CD4-positive, alpha-beta T cell (primary cell): ENCODE measurements around the gene TOMM7. TPM values are rescaled to one million over a fixed set of nuclear protein-coding genes. Genes with fewer than 3 reads are reported as not detected.

Source experiments
- ATAC-seq: fragments of 200-7000 bp; cut with Tn5 transposase; one replicate; pipeline ENCODE4 v1.10.0; 2022; ENCODE audit warnings: mild to moderate bottlenecking; ENCODE audit not compliant: poor library complexity
- CTCF ChIA-PET: fragments of 350-600 bp; sonication (Branson Sonifier 250); formaldehyde crosslinking; loops from one replicate; lab custom pipeline; 2021; ENCODE audit warnings: antibody characterized with exemption, inconsistent platforms; lab: Charles Lee
- POLR2A ChIA-PET: fragments of 350-600 bp; sonication (Branson Sonifier 250); formaldehyde crosslinking; loops from one replicate; lab custom pipeline; 2021; ENCODE audit warnings: antibody characterized with exemption, inconsistent platforms; lab: Charles Lee
- DNase-seq, 14 experiments: peaks; one replicate each; pipeline ENCODE4 v3.0.0-alpha.2; 2013 to 2020; ENCODE audit warnings: mixed read lengths in 2 of 14
- H3K27ac ChIP-seq, 2 donors: one replicate each; pipeline versions ENCODE4 v1.5.1 to v1.7.0; 2013; ENCODE audit warnings: low read length in 2 of 2, low read depth in 1 of 2, mild to moderate bottlenecking in 1 of 2
- H3K27me3 ChIP-seq, 2 experiments: 1 replicate in 1 of 2; 2 replicates in 1 of 2; pipeline versions ENCODE4 v1.6.1 to v1.7.0; 2013; ENCODE audit warnings: low read length in 2 of 2, control low read depth in 1 of 2, mild to moderate bottlenecking in 1 of 2, moderate library complexity in 1 of 2; ENCODE audit not compliant: insufficient read depth in 2 of 2, control insufficient read depth in 1 of 2
- H3K36me3 ChIP-seq: one replicate; pipeline ENCODE4 v1.6.1; 2013; ENCODE audit warnings: low read length, control low read depth; ENCODE audit not compliant: insufficient read depth
- H3K4me1 ChIP-seq: one replicate; pipeline ENCODE4 v1.6.1; 2013; ENCODE audit warnings: low read length, control low read depth; ENCODE audit not compliant: insufficient read depth
- H3K4me3 ChIP-seq: one replicate; pipeline ENCODE4 v1.5.1; 2013; ENCODE audit warnings: mild to moderate bottlenecking, low read length, moderate library complexity
- H3K9me3 ChIP-seq, 2 experiments: 1 replicate in 1 of 2; 2 replicates in 1 of 2; pipeline versions ENCODE4 v1.6.1 to v1.7.0; 2013; ENCODE audit warnings: low read length in 2 of 2, mild to moderate bottlenecking in 2 of 2, control low read depth in 1 of 2, moderate library complexity in 1 of 2; ENCODE audit not compliant: control insufficient read depth in 1 of 2, insufficient read depth in 1 of 2
- H3K27ac Mint-ChIP-seq: one replicate; pipeline ENCODE4 v1.8.0; 2020; ENCODE audit warnings: mixed read lengths
- H3K27me3 Mint-ChIP-seq: one replicate; pipeline ENCODE4 v1.8.0; 2021; ENCODE audit warnings: mixed read lengths
- H3K36me3 Mint-ChIP-seq: one replicate; pipeline ENCODE4 v1.8.0; 2021; ENCODE audit warnings: low read depth, mixed read lengths
- H3K4me1 Mint-ChIP-seq: one replicate; pipeline ENCODE4 v1.8.0; 2021; ENCODE audit warnings: low read depth, mixed read lengths
- H3K4me3 Mint-ChIP-seq: one replicate; pipeline ENCODE4 v1.8.0; 2020; ENCODE audit warnings: mild to moderate bottlenecking, mixed read lengths
- H3K9me3 Mint-ChIP-seq: one replicate; pipeline ENCODE4 v1.8.0; 2020; ENCODE audit warnings: mixed read lengths
- CTCF ChIP-seq: fragments of 200-600 bp; IDR thresholded peaks from one replicate; pipeline ENCODE4 v1.8.0; 2022; ENCODE audit warnings: antibody characterized with exemption, mild to moderate bottlenecking
- intact Hi-C, 2 experiments: fragments of 100-400 bp; cut with DNase I in 1 of 2; cut with micrococcal nuclease in 1 of 2; formaldehyde crosslinking; loops; one replicate each; pipeline versions ENCODE4 v1.15.1 to v1.9.0; 2023 to 2025; cut with DNase I, micrococcal nuclease
- total RNA-seq, 174 experiments: library from RNA in 2 of 174; stranded (reverse) in 2 of 174; gene quantifications; one replicate each; pipeline ENCODE4 v1.2.3 and lab custom pipeline; 2021 to 2026

The TOMM7 gene
- total RNA-seq, 2 experiments from 2014 or later, result 503 to 549 TPM

- Mint-ChIP-seq H3K27me3 (no peaks in the 10 kb centered on the region), H3K4me3 (peak overlapping the region; percentile 97), H3K36me3 (peaks cover 38% of the 10 kb centered on the region), H3K4me1 (peaks cover 33% of the 10 kb centered on the region), H3K27ac (peak overlapping the region; percentile 92), H3K9me3 (no peaks in the 10 kb centered on the region)
- peaks cover 21% of the 10 kb centered on the region for H3K4me1 ChIP-seq
- POLR2A ChIA-PET, result interaction anchor here (0.9 kb wide), 1 partner anchor 158 kb away, joined by 3 read pairs; no protein-coding TSS in a partner anchor
- TF ChIP-seq CTCF, result no peak
- H3K27ac ChIP-seq, result no peak overlapping the region
- H3K4me3 ChIP-seq, result peak overlapping the region; percentile 97
- H3K9me3 ChIP-seq, result no peaks in the 10 kb centered on the region
- CTCF ChIA-PET, result interaction anchor here (0.6 to 1.4 kb wide), 4 partner anchors 16 to 201 kb away, joined by 3 to 5 read pairs (median 4); partner anchors contain the start of gene TOMM7
- DNase-seq (no peak), ATAC-seq (peak; percentile 8)
- H3K36me3 ChIP-seq, result peaks cover 12% of the 10 kb centered on the region
- intact Hi-C loops, result loop anchor here (2.0 to 10.0 kb wide), 4 partner anchors 32 to 440 kb away; partner anchors contain the start of genes TOMM7 (in 2 of the 2), MALSU1 (in 1 of the 2) and NUP42 (in 1 of the 2)
- no peaks in the 10 kb centered on the region for H3K27me3 ChIP-seq
These were observed 32.4 kb upstream of the TOMM7 start for GRCh38 chr7:22855049-22855392.

DNA sequence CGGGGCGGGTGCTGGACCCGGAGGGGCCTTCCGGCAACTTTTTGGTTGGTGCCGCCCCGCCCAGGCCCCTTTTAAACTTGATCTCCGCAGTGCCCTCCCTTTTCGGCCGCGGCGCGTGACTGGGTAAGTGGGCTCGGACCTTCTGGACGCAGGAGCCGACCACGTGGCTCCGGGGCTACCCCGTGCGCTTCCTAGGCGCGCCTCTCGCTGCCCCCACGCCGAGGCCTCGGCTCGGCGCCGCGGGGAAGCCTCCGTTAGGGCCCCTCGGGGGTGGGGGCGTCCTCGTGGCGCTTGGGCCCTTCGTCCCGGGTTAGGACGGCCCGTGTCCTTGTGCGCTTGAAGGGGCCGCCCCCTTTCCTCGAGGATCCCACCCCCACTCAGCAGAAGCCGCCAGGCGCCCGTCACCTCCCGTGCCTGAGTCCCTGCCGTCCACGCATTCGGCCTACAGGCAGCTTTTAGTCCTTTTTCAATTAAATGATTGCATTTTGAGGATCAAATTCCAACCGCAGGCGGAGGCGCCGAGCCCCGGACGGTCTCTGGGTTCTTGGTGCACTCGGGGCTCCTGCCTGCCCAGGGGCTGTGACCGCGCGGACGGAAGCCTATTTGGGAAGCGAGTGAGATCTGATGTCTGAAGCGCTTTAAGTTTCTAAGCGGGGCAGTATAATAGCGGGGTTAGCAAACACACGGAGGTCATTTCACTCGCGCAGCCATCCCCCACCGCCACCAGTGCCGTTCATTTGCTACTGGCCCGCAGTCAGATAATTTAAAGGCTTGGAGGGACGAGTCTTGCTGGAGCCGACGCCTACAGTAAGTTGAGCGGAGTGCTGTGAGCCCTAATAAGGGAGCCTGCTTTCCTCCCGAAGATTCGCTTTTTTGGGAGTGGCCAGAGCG, 31.8 kb upstream of the TOMM7 start:
- POLR2A ChIA-PET, result interaction anchor here (0.9 kb wide), 1 partner anchor 158 kb away, joined by 3 read pairs; no protein-coding TSS in a partner anchor
- Histone ChIP-seq H3K27me3 (no peaks in the 10 kb centered on the region), H3K36me3 (peaks cover 12% of the 10 kb centered on the region), H3K4me1 (peaks cover 21% of the 10 kb centered on the region), H3K9me3 (no peaks in the 10 kb centered on the region), H3K27ac (peak overlapping the region; percentile 69 to 75), H3K4me3 (peak overlapping the region; percentile 97)
- Mint-ChIP-seq H3K4me3 (peak overlapping the region; percentile 97), H3K27me3 (peaks cover 3% of the 10 kb centered on the region), H3K27ac (peak overlapping the region; percentile 92), H3K36me3 (peaks cover 33% of the 10 kb centered on the region), H3K4me1 (peaks cover 30% of the 10 kb centered on the region), H3K9me3 (no peaks in the 10 kb centered on the region)
- DNase-seq (peak; percentile 30 to 90 (median 68)), ATAC-seq (peak; percentile 21)
- TF ChIP-seq CTCF, result peak; percentile 71
- CTCF ChIA-PET, result interaction anchor here (1.0 kb wide), 2 partner anchors 158 to 201 kb away, joined by 3 to 5 read pairs; no protein-coding TSS in a partner anchor
- intact Hi-C loops, result loop anchor here (1.0 to 10.0 kb wide), 6 partner anchors 32 to 440 kb away; partner anchors contain the start of genes TOMM7 (in 2 of the 2), HYCC1 (in 1 of the 2), MALSU1 (in 1 of the 2) and NUP42 (in 1 of the 2)

GRCh38 chr7:22853674-22854157, 31.1 kb upstream of the TOMM7 start:
- Histone ChIP-seq H3K27me3 (no peaks in the 10 kb centered on the region), H3K4me1 (peaks cover 21% of the 10 kb centered on the region), H3K4me3 (peak overlapping the region; percentile 97), H3K27ac (no peak overlapping the region), H3K9me3 (no peaks in the 10 kb centered on the region), H3K36me3 (peaks cover 10% of the 10 kb centered on the region)
- DNase-seq, result peak in 9 of 14 experiments; percentile 40 to 83 (median 67)
- intact Hi-C loops, result loop anchor here (1.0 to 10.0 kb wide), 6 partner anchors 31 to 441 kb away; partner anchors contain the start of genes TOMM7 (in 2 of the 2), HYCC1 (in 1 of the 2), MALSU1 (in 1 of the 2) and NUP42 (in 1 of the 2)
- Mint-ChIP-seq H3K4me1 (peaks cover 30% of the 10 kb centered on the region), H3K27ac (peak overlapping the region; percentile 92), H3K9me3 (no peaks in the 10 kb centered on the region), H3K36me3 (peaks cover 26% of the 10 kb centered on the region), H3K27me3 (peaks cover 3% of the 10 kb centered on the region), H3K4me3 (peak overlapping the region; percentile 98)
- ATAC-seq, result peak; percentile 80
- ChIA-PET POLR2A (no interaction called here), CTCF (interaction anchor here (0.7 to 1.2 kb wide), 3 partner anchors 18 to 202 kb away, joined by 3 to 5 read pairs (median 4); no protein-coding TSS in a partner anchor)
- no peak for TF ChIP-seq CTCF
